H1 (cell line): ENCODE results near the gene CAMK1. TPM values are rescaled to one million over a fixed set of nuclear protein-coding genes. Genes with fewer than 3 reads are reported as not detected.

Source experiments
- CTCF ChIA-PET: fragments of 300-600 bp; sonication (Branson Sonifier 250); formaldehyde crosslinking; loops from one replicate; lab custom pipeline; 2021; ENCODE audit not compliant: partially characterized antibody; lab: Charles Lee
- POLR2A ChIA-PET: fragments of 300-600 bp; sonication (Branson Sonifier 250); formaldehyde crosslinking; loops from one replicate; lab custom pipeline; 2021; ENCODE audit warnings: inconsistent platforms; ENCODE audit not compliant: partially characterized antibody; lab: Charles Lee
- DNase-seq, 2 experiments: peaks; one replicate each; pipeline versions ENCODE4 v3.0.0 to v3.0.0-alpha.2; 2010 to 2022; ENCODE audit warnings: low spot score in 2 of 2, low read depth in 1 of 2, mixed read lengths in 1 of 2
- FAIRE-seq: peaks from 2 replicates; lab custom pipeline; 2011; peaks lifted over from hg19 to GRCh38; lab: Jason Lieb, UNC
- H2AFZ ChIP-seq: 2 replicates; pipeline ENCODE4 v1.8.1; 2012; ENCODE audit warnings: low read length, inconsistent platforms
- H2AK5ac ChIP-seq: 2 replicates; pipeline ENCODE4 v1.6.1; 2013; ENCODE audit warnings: low read depth, low read length
- H2BK120ac ChIP-seq: replicated peaks from 2 replicates; pipeline ENCODE3; 2013; ENCODE audit warnings: low read depth, low read length, inconsistent platforms
- H2BK12ac ChIP-seq: 2 replicates; pipeline ENCODE4 v1.6.1; 2013; ENCODE audit warnings: low read depth, low read length
- H2BK15ac ChIP-seq: 2 replicates; pipeline ENCODE4 v1.6.1; 2013; ENCODE audit warnings: low read length
- H2BK20ac ChIP-seq: 2 replicates; pipeline ENCODE4 v1.6.1; 2013; ENCODE audit warnings: low read length
- H2BK5ac ChIP-seq: 2 replicates; pipeline ENCODE4 v1.6.1; 2013; ENCODE audit warnings: low read depth, low read length
- H3K14ac ChIP-seq: 2 replicates; pipeline ENCODE4 v1.6.1; 2013; ENCODE audit warnings: inconsistent platforms; ENCODE audit not compliant: insufficient read length
- H3K18ac ChIP-seq: 2 replicates; pipeline ENCODE4 v1.6.1; 2013; ENCODE audit warnings: low read length; ENCODE audit errors: extremely low read depth
- H3K23ac ChIP-seq: 2 replicates; pipeline ENCODE4 v1.6.1; 2013; ENCODE audit warnings: inconsistent platforms; ENCODE audit not compliant: insufficient read length
- H3K23me2 ChIP-seq: 2 replicates; pipeline ENCODE4 v1.6.1; 2013; ENCODE audit warnings: low read depth, low read length
- H3K27ac ChIP-seq: 2 replicates; pipeline ENCODE4 v1.6.1; 2011; ENCODE audit warnings: low read depth, low read length, inconsistent platforms
- H3K27me3 ChIP-seq, 4 experiments: replicated peaks in 1 of 4; 1 replicate in 1 of 4; 2 replicates in 3 of 4; pipeline versions ENCODE4 v1.6.1 to v1.8.1; 2011 to 2013; ENCODE audit warnings: low read length in 3 of 4, mild to moderate bottlenecking in 3 of 4, inconsistent platforms in 2 of 4, mixed read lengths in 2 of 4, moderate library complexity in 1 of 4; ENCODE audit not compliant: control insufficient read depth in 3 of 4, insufficient read depth in 3 of 4; ENCODE audit errors: extremely low read depth in 1 of 4
- H3K36me3 ChIP-seq, 4 experiments: 2 replicates each; pipeline versions ENCODE4 v1.6.1 to v1.8.1; 2011 to 2013; ENCODE audit warnings: mild to moderate bottlenecking in 4 of 4, low read length in 3 of 4, moderate library complexity in 2 of 4, control low read depth in 1 of 4, inconsistent platforms in 1 of 4; ENCODE audit not compliant: insufficient read depth in 4 of 4, control insufficient read depth in 2 of 4
- H3K4ac ChIP-seq: replicated peaks from 2 replicates; pipeline ENCODE3; 2013; ENCODE audit warnings: low read length, low read depth, mixed read lengths, inconsistent platforms; ENCODE audit not compliant: insufficient read length
- H3K4me1 ChIP-seq, 4 experiments: replicated peaks in 1 of 4; 1 replicate in 1 of 4; 2 replicates in 3 of 4; pipeline versions ENCODE4 v1.6.1 to v1.8.1; 2011 to 2013; ENCODE audit warnings: low read length in 3 of 4, inconsistent platforms in 2 of 4, mixed read lengths in 1 of 4; ENCODE audit not compliant: insufficient read depth in 4 of 4, control insufficient read depth in 3 of 4
- H3K4me2 ChIP-seq, 2 experiments: 2 replicates each; pipeline versions ENCODE4 v1.6.1 to v1.8.1; 2011 to 2013; ENCODE audit warnings: low read depth in 2 of 2, low read length in 2 of 2, control low read depth in 1 of 2, inconsistent platforms in 1 of 2, mild to moderate bottlenecking in 1 of 2; ENCODE audit not compliant: insufficient read depth in 1 of 2
- H3K4me3 ChIP-seq, 4 experiments: fragments of 200-600, 300-600 bp in 1 of 4; sonication (generic), shearing (Covaris generic), sonication (Bioruptor Twin) in 1 of 4; 2 replicates each; pipeline versions ENCODE4 v1.5.1 to v1.8.1; 2011 to 2016; ENCODE audit warnings: low read length in 4 of 4, low read depth in 3 of 4, control low read depth in 2 of 4, inconsistent platforms in 2 of 4, mild to moderate bottlenecking in 2 of 4, mixed read lengths in 1 of 4, moderate library complexity in 1 of 4; ENCODE audit not compliant: insufficient read depth in 2 of 4; ENCODE audit errors: extremely low read depth in 1 of 4
- H3K56ac ChIP-seq: replicated peaks from 2 replicates; pipeline ENCODE3; 2013; ENCODE audit warnings: low read depth, mild to moderate bottlenecking, mixed read lengths, low read length, inconsistent platforms; ENCODE audit not compliant: insufficient read length
- H3K79me1 ChIP-seq: 2 replicates; pipeline ENCODE4 v1.6.1; 2013; ENCODE audit warnings: low read depth, low read length, control low read depth
- H3K79me2 ChIP-seq, 2 experiments: 2 replicates each; pipeline versions ENCODE4 v1.6.1 to v1.8.1; 2012 to 2013; ENCODE audit warnings: low read length in 2 of 2, mild to moderate bottlenecking in 2 of 2, inconsistent platforms in 1 of 2; ENCODE audit not compliant: insufficient read depth in 2 of 2, control insufficient read depth in 1 of 2
- H3K9ac ChIP-seq, 4 experiments: replicated peaks in 1 of 4; 1 replicate in 1 of 4; 2 replicates in 3 of 4; pipeline versions ENCODE4 v1.6.1 to v1.8.1; 2011 to 2013; ENCODE audit warnings: low read depth in 3 of 4, low read length in 3 of 4, control low read depth in 2 of 4, mild to moderate bottlenecking in 2 of 4, moderate library complexity in 2 of 4, inconsistent platforms in 1 of 4; ENCODE audit errors: extremely low read depth in 1 of 4
- H3K9me3 ChIP-seq, 2 experiments: 2 replicates each; pipeline versions ENCODE4 v1.6.1 to v1.8.1; 2012 to 2013; ENCODE audit warnings: mild to moderate bottlenecking in 2 of 2, moderate library complexity in 2 of 2, control low read depth in 1 of 2, inconsistent platforms in 1 of 2, low read depth in 1 of 2, low read length in 1 of 2, mixed read lengths in 1 of 2; ENCODE audit not compliant: insufficient read depth in 2 of 2
- H4K20me1 ChIP-seq, 2 experiments: replicated peaks in 1 of 2; 2 replicates each; pipeline versions ENCODE3 to v1.8.1; 2011 to 2013; ENCODE audit warnings: inconsistent platforms in 2 of 2, low read length in 2 of 2, mild to moderate bottlenecking in 1 of 2; ENCODE audit not compliant: insufficient read depth in 2 of 2, control insufficient read depth in 1 of 2
- H4K5ac ChIP-seq: 2 replicates; pipeline ENCODE4 v1.6.1; 2013; ENCODE audit warnings: low read length, low read depth, mixed read lengths, inconsistent platforms; ENCODE audit not compliant: insufficient read length
- H4K8ac ChIP-seq: 2 replicates; pipeline ENCODE4 v1.8.0; 2013; ENCODE audit warnings: mild to moderate bottlenecking, moderate library complexity, low read length, inconsistent platforms; ENCODE audit not compliant: insufficient read depth; ENCODE audit errors: extremely low read depth
- H4K91ac ChIP-seq: replicated peaks from 2 replicates; pipeline ENCODE3; 2013; ENCODE audit warnings: low read length, mixed read lengths, inconsistent platforms; ENCODE audit not compliant: insufficient read length
- CBX5 ChIP-seq: fragments of 300-800, 300-1000 bp; sonication (generic); IDR thresholded peaks from 2 replicates; pipeline ENCODE4 v1.7.1; 2016; ENCODE audit warnings: antibody characterized with exemption, low read length, low read depth
- CHD2 ChIP-seq: IDR thresholded peaks from 2 replicates; pipeline ENCODE4 v1.6.1; 2012; ENCODE audit warnings: low read length, improper control_type of control experiment
- CTCF ChIP-seq, 3 experiments: IDR thresholded peaks; 1 replicate in 2 of 3; 2 replicates in 1 of 3; pipeline versions ENCODE4 v1.5.1 to v1.6.1; 2011; ENCODE audit warnings: low read length in 3 of 3, mild to moderate bottlenecking in 3 of 3, inconsistent platforms in 2 of 3, low read depth in 1 of 3, moderate library complexity in 1 of 3; ENCODE audit not compliant: insufficient read depth in 1 of 3; ENCODE audit errors: control extremely low read depth in 1 of 3
- GABPA ChIP-seq: IDR thresholded peaks from 2 replicates; pipeline ENCODE4 v1.6.1; 2011; ENCODE audit warnings: mild to moderate bottlenecking, low read length, moderate library complexity, borderline replicate concordance; ENCODE audit not compliant: insufficient read depth
- HDAC2 ChIP-seq, 2 experiments: fragments of 300-600 bp in 1 of 2; sonication (generic) in 1 of 2; IDR thresholded peaks; 2 replicates each; pipeline ENCODE4 v1.6.1; 2011 to 2012; ENCODE audit warnings: low read depth in 2 of 2, low read length in 2 of 2, mild to moderate bottlenecking in 2 of 2, moderate library complexity in 2 of 2, borderline replicate concordance in 1 of 2, inconsistent platforms in 1 of 2
- MAFK ChIP-seq: IDR thresholded peaks from 2 replicates; pipeline ENCODE4 v1.6.1; 2012; ENCODE audit warnings: low read depth, mild to moderate bottlenecking, improper control_type of control experiment, low read length
- NRF1 ChIP-seq: IDR thresholded peaks from 2 replicates; pipeline ENCODE4 v1.6.1; 2011; ENCODE audit warnings: mild to moderate bottlenecking, low read depth, low read length, improper control_type of control experiment
- RXRA ChIP-seq: IDR thresholded peaks from 2 replicates; pipeline ENCODE4 v1.6.1; 2011; ENCODE audit warnings: low read depth, mild to moderate bottlenecking, low read length, moderate library complexity; ENCODE audit not compliant: insufficient read depth
- TCF12 ChIP-seq: IDR thresholded peaks from 2 replicates; pipeline ENCODE4 v1.6.1; 2011; ENCODE audit warnings: low read depth, mild to moderate bottlenecking, low read length
- USF2 ChIP-seq: IDR thresholded peaks from 2 replicates; pipeline ENCODE4 v1.6.1; 2011; ENCODE audit warnings: low read length, improper control_type of control experiment
- WGBS, 2 experiments: shearing (Covaris generic) in 1 of 2; methylation state at CpG; one replicate each; pipeline versions ENCODE4 v1.1.6 to v1.1.7; 2013 to 2015; ENCODE audit warnings: low lambda C conversion rate in 2 of 2, mixed read lengths in 2 of 2, inconsistent platforms in 1 of 2, low coverage in 1 of 2, missing lambda C conversion rate in 1 of 2; ENCODE audit not compliant: insufficient replicate concordance in 2 of 2, insufficient coverage in 1 of 2, insufficient read length in 1 of 2; ENCODE audit errors: extremely low coverage in 1 of 2, missing lambda C conversion rate in 1 of 2; 5-methylcytosine and 5-hydroxymethylcytosine counted together
- polyA plus RNA-seq, 7 experiments: library from polyadenylated mRNA; depleted of rRNA in 3 of 7; stranded (reverse) in 5 of 7; unstranded in 2 of 7; fragments of >200 nt in 5 of 7; fragments of 200-250 nt in 2 of 7; gene quantifications; 1 replicate in 5 of 7; 2 replicates in 1 of 7; 4 replicates in 1 of 7; pipeline versions ENCODE4 v1.2.1 to v1.2.3, GENCODE V29; 2011 to 2013; ENCODE audit warnings: missing spikeins in 2 of 7, mixed read lengths in 2 of 7
- total RNA-seq: library from RNA; stranded (reverse); fragmentation: NEBNext Ultra II Directional; extraction: Animal tissue kit (Norgen Biotek cat#: 25700); gene quantifications from 2 replicates; pipeline ENCODE4 v1.2.1, GENCODE V29; 2021

CAMK1 gene
- total and polyA plus RNA-seq, 2 of the 8 experiments (the other 6 are each of a cell fraction or from before 2014, with no cell fraction given): 4.9 to 5.1 TPM

GRCh38 chr3:9712415-9712814 is 57.3 kb downstream of the CAMK1 start:
- Histone ChIP-seq H3K4me1 (peaks cover 0 to 3% (median 0%) of the 10 kb centered on the region in 4 experiments; a peak in 1 of 7 replicates), H3K36me3 (no peaks in the 10 kb centered on the region), H3K56ac (no peak overlapping the region), H3K79me2 (no peaks in the 10 kb centered on the region), H3K9me3 (no peaks in the 10 kb centered on the region), H2AK5ac (no peak overlapping the region), H3K14ac (no peak overlapping the region), H3K4me2 (no peak overlapping the region), H4K20me1 (peaks cover 0 to 2% of the 10 kb centered on the region in 2 experiments), H3K27ac (no peak overlapping the region), H2BK20ac (no peak overlapping the region), H3K9ac (no peak overlapping the region), H4K5ac (no peak overlapping the region), H4K8ac (no peak overlapping the region), H3K4ac (no peak overlapping the region), H3K27me3 (peaks cover 0 to 3% (median 0%) of the 10 kb centered on the region in 4 experiments; a peak in 2 of 7 replicates), H2BK5ac (no peak overlapping the region), H3K18ac (no peak overlapping the region), H2BK15ac (no peak overlapping the region), H2BK120ac (no peak overlapping the region), H3K4me3 (no peak overlapping the region), H2BK12ac (no peak overlapping the region), H3K23ac (no peak overlapping the region), H3K23me2 (peaks cover 4% of the 10 kb centered on the region; the same call in 1 of the 2 replicates), H2AFZ (no peak overlapping the region), H3K79me1 (no peaks in the 10 kb centered on the region), H4K91ac (no peak overlapping the region)
- POLR2A ChIA-PET: interaction anchor here (1.2 kb wide), 1 partner anchor 12 kb away, joined by 3 read pairs; no protein-coding TSS in a partner anchor
- DNase-seq (no peak), FAIRE-seq (no peak)
- CTCF ChIA-PET: interaction anchor here (0.9 to 8.8 kb wide), 6 partner anchors 10 to 741 kb away, joined by 3 to 84 read pairs (median 4); no protein-coding TSS in a partner anchor
- WGBS, 2 experiments: 76% methylated on average over 2 of the region's 2 CpGs; no CpG with 5 or more reads in 1 of the 2 experiments
- no peak for TF ChIP-seq USF2
- no peak for TF ChIP-seq HDAC2 (IDR thresholded peaks at IDR 0.05; ENCODE audit: borderline replicate concordance in 1 of 2, low read depth in 2 of 2, low read length in 2 of 2)
- TF ChIP-seq CTCF (IDR thresholded peaks at IDR 0.05; ENCODE audit: control extremely low read depth in 1 of 3, insufficient read depth in 1 of 3, low read depth in 1 of 3, low read length in 3 of 3): no peak
- TF ChIP-seq NRF1: no peak
- TF ChIP-seq TCF12: no peak
- TF ChIP-seq MAFK: no peak
- TF ChIP-seq GABPA: no peak
- TF ChIP-seq CHD2: no peak
- no peak for TF ChIP-seq RXRA
- no peak for TF ChIP-seq CBX5
